HepG2 (cell line): ENCODE measurements around the gene MED1. TPM values are rescaled to one million over a fixed set of nuclear protein-coding genes. Genes with fewer than 3 reads are reported as not detected.

Experiments
- AGO1 ChIP-seq: fragments of 200-400 bp; formaldehyde crosslinking; IDR thresholded peaks from 2 replicates; pipeline ENCODE4 v1.6.1; 2017; ENCODE audit warnings: mild to moderate bottlenecking, low read depth, low read length, moderate library complexity; ENCODE audit not compliant: poor library complexity, severe bottlenecking
- BRCA1 ChIP-seq: sonication (generic); formaldehyde crosslinking; IDR thresholded peaks from 2 replicates; pipeline ENCODE4 v1.4.0; 2020; ENCODE audit warnings: missing genetic modification reagents
- CTCF ChIP-seq: sonication (generic); formaldehyde crosslinking; IDR thresholded peaks from 2 replicates; pipeline ENCODE4 v1.5.0; 2020; ENCODE audit warnings: mild to moderate bottlenecking, missing genetic modification reagents, moderate library complexity
- HOXD1 ChIP-seq: sonication (generic); formaldehyde crosslinking; IDR thresholded peaks from 2 replicates; pipeline ENCODE4 v1.5.0; 2020; ENCODE audit warnings: missing genetic modification reagents
- IRF2 ChIP-seq: IDR thresholded peaks from 2 replicates; pipeline ENCODE4 v1.6.1; 2018; ENCODE audit warnings: missing genetic modification reagents, missing compliant biosample characterization
- MXD3 ChIP-seq: IDR thresholded peaks from 2 replicates; pipeline ENCODE4 v1.6.1; 2016; ENCODE audit warnings: mild to moderate bottlenecking, missing biosample characterization, missing genetic modification reagents
- NCOA1 ChIP-seq: sonication (generic); formaldehyde crosslinking; IDR thresholded peaks from 2 replicates; pipeline ENCODE4 v1.9.0; 2021; ENCODE audit warnings: missing genetic modification reagents
- PHF20 ChIP-seq: sonication (generic); formaldehyde crosslinking; IDR thresholded peaks from 2 replicates; pipeline ENCODE4 v1.5.0; 2020; ENCODE audit warnings: mild to moderate bottlenecking, missing genetic modification reagents
- PHF8 ChIP-seq: sonication (generic); formaldehyde crosslinking; IDR thresholded peaks from 2 replicates; pipeline ENCODE4 v1.5.0; 2020; ENCODE audit warnings: missing genetic modification reagents
- RFXAP ChIP-seq: sonication (generic); formaldehyde crosslinking; IDR thresholded peaks from 2 replicates; pipeline ENCODE4 v1.4.0; 2020; ENCODE audit warnings: missing genetic modification reagents, borderline replicate concordance
- SAFB2 ChIP-seq: sonication (generic); formaldehyde crosslinking; IDR thresholded peaks from 2 replicates; pipeline ENCODE4 v1.5.1; 2020; ENCODE audit warnings: missing genetic modification reagents, low read depth, mild to moderate bottlenecking, borderline replicate concordance
- TFE3 ChIP-seq: IDR thresholded peaks from 2 replicates; pipeline ENCODE4 v1.6.1; 2016
- THRA ChIP-seq: sonication (generic); formaldehyde crosslinking; IDR thresholded peaks from 2 replicates; pipeline ENCODE4 v1.4.0; 2020; ENCODE audit warnings: missing genetic modification reagents, borderline replicate concordance
- ZBTB14 ChIP-seq: sonication (generic); formaldehyde crosslinking; IDR thresholded peaks from 2 replicates; pipeline ENCODE4 v1.4.0; 2020; ENCODE audit warnings: missing genetic modification reagents
- ZFP82 ChIP-seq: sonication (generic); formaldehyde crosslinking; IDR thresholded peaks from 2 replicates; pipeline ENCODE4 v1.5.1; 2020; ENCODE audit warnings: mild to moderate bottlenecking, missing genetic modification reagents, borderline replicate concordance
- ZNF530 ChIP-seq: sonication (generic); formaldehyde crosslinking; IDR thresholded peaks from 2 replicates; pipeline ENCODE4 v1.5.0; 2020; ENCODE audit warnings: low read depth, mild to moderate bottlenecking, missing genetic modification reagents
- ZNF564 ChIP-seq: sonication (generic); formaldehyde crosslinking; IDR thresholded peaks from 2 replicates; pipeline ENCODE4 v1.8.1; 2023; ENCODE audit warnings: mild to moderate bottlenecking, missing genetic modification reagents
- ZNF614 ChIP-seq: IDR thresholded peaks from 2 replicates; pipeline ENCODE4 v1.6.1; 2018; ENCODE audit warnings: missing biosample characterization, missing genetic modification reagents, inconsistent platforms, borderline replicate concordance
- ZNF691 ChIP-seq: sonication (generic); formaldehyde crosslinking; IDR thresholded peaks from 2 replicates; pipeline ENCODE4 v1.4.0; 2020; ENCODE audit warnings: missing genetic modification reagents, low read depth, mild to moderate bottlenecking, borderline replicate concordance
- ZNF747 ChIP-seq: sonication (generic); formaldehyde crosslinking; IDR thresholded peaks from 2 replicates; pipeline ENCODE4 v1.8.1; 2023; ENCODE audit warnings: missing genetic modification reagents, mild to moderate bottlenecking, borderline replicate concordance
- ZNF850 ChIP-seq: sonication (generic); formaldehyde crosslinking; conservative IDR thresholded peaks from 2 replicates; pipeline ENCODE4 v1.9.0; 2021; ENCODE audit warnings: mild to moderate bottlenecking, missing genetic modification reagents
- polyA plus RNA-seq, 8 experiments: library from polyadenylated mRNA; depleted of rRNA in 3 of 8; stranded (reverse) in 7 of 8; unstranded in 1 of 8; fragments of >200 nt; fragmentation: Illumina TruSeq in 4 of 8; extraction: Trizol in 4 of 8; gene quantifications; 2 replicates each; pipeline versions ENCODE4 v1.2.1 to v1.2.3, GENCODE V29; 2011 to 2016; ENCODE audit warnings: low read depth in 4 of 8, missing spikeins in 1 of 8, mixed read lengths in 1 of 8; ENCODE audit not compliant: insufficient read depth in 1 of 8
- total RNA-seq, 5 experiments: library from RNA; depleted of rRNA; stranded (reverse); fragments of >200 nt; fragmentation: Illumina TruSeq; extraction: Trizol; gene quantifications; 2 replicates each; pipeline ENCODE4 v1.2.3, GENCODE V29; 2016; ENCODE audit warnings: low read depth in 1 of 5

Gene MED1
- total and polyA plus RNA-seq, 2 of the 13 experiments (the other 11 are each of a cell fraction or from before 2014, with no cell fraction given), result 37.5 to 40.1 TPM

- TF ChIP-seq ZNF530 (CRISPR knock-in tag) (no peak), ZNF564 (CRISPR knock-in tag) (0 out of 2 replicates have a peak, but pooled peaks have one; percentile 49), HOXD1 (no peak), ZBTB14 (CRISPR knock-in tag) (peak; percentile 85), NCOA1 (CRISPR knock-in tag) (no peak), ZNF691 (CRISPR knock-in tag) (0 out of 2 replicates have a peak, but pooled peaks have one; percentile 66), CTCF (CRISPR knock-in tag) (no peak), TFE3 (CRISPR knock-in tag) (no peak; the same call in 1 of the 2 replicates), PHF20 (peak; percentile 53), MXD3 (CRISPR knock-in tag) (peak; percentile 67), AGO1 (peak; percentile 4), ZFP82 (no peak), ZNF614 (peak; percentile 65; the same call in 1 of the 2 replicates), RFXAP (peak; percentile 43; the same call in 1 of the 2 replicates), ZNF747 (CRISPR knock-in tag) (0 out of 2 replicates have a peak, but pooled peaks have one; percentile 37), THRA (CRISPR knock-in tag) (0 out of 2 replicates have a peak, but pooled peaks have one; percentile 40), ZNF850 (no peak), PHF8 (CRISPR knock-in tag) (peak; percentile 90), IRF2 (peak; percentile 53), SAFB2 (CRISPR knock-in tag) (peak; percentile 89; the same call in 1 of the 2 replicates), BRCA1 (peak; percentile 53; the same call in 1 of the 2 replicates)
Measured at GRCh38 chr17:39401412-39402243, 49.4 kb downstream of the MED1 start, which contains the start of gene FBXL20 (continued).
